Glomerular visceral epithelial cell (primary cell): ENCODE results near the gene TTLL11.

Experiments
- DNase-seq: peaks from one replicate; pipeline ENCODE4 v3.0.0-alpha.2; 2016; ENCODE audit errors: extremely low spot score

Gene TTLL11

GRCh38 chr9:121942313-121942712 lies 150.8 kb downstream of the TTLL11 start:
- no peak for DNase-seq

- no peak for DNase-seq
Measured at GRCh38 chr9:121939643-121940042, 153.5 kb downstream of the TTLL11 start.

GRCh38 chr9:121938621-121939020 lies 154.5 kb downstream of the TTLL11 start:
- no peak for DNase-seq

GRCh38 chr9:121937240-121937639 lies 155.9 kb downstream of the TTLL11 start:
- no peak for DNase-seq

GRCh38 chr9:121935739-121936138 lies 157.4 kb downstream of the TTLL11 start:
- DNase-seq: no peak

GRCh38 chr9:121930956-121931355 lies 162.2 kb downstream of the TTLL11 start:
- no peak for DNase-seq

- DNase-seq: no peak
Measured at GRCh38 chr9:121929893-121930875, 162.9 kb downstream of the TTLL11 start.

GRCh38 chr9:121927636-121928035 lies 165.5 kb downstream of the TTLL11 start:
- DNase-seq: no peak

- no peak for DNase-seq
Measured at GRCh38 chr9:121927081-121927480, 166.0 kb downstream of the TTLL11 start.

GRCh38 chr9:121926351-121926801 lies 166.7 kb downstream of the TTLL11 start:
- DNase-seq: no peak

- no peak for DNase-seq
Measured at GRCh38 chr9:121925935-121926334, 167.2 kb downstream of the TTLL11 start.

GRCh38 chr9:121924700-121925099 lies 168.4 kb downstream of the TTLL11 start:
- DNase-seq: no peak

- no peak for DNase-seq
Measured at GRCh38 chr9:121921444-121921843, 171.7 kb downstream of the TTLL11 start.

GRCh38 chr9:121917375-121918335 lies 175.5 kb downstream of the TTLL11 start:
- DNase-seq: no peak

- no peak for DNase-seq
Measured at GRCh38 chr9:121915304-121915625, 177.8 kb downstream of the TTLL11 start.

- no peak for DNase-seq
Measured at GRCh38 chr9:121914604-121915303, 178.4 kb downstream of the TTLL11 start.

- DNase-seq: no peak
Measured at GRCh38 chr9:121914017-121914595, 179.0 kb downstream of the TTLL11 start.

GRCh38 chr9:121912812-121913627 lies 180.1 kb downstream of the TTLL11 start:
- DNase-seq: no peak

GRCh38 chr9:121910491-121911040 lies 182.5 kb downstream of the TTLL11 start:
- no peak for DNase-seq

GRCh38 chr9:121909111-121909510 lies 184.0 kb downstream of the TTLL11 start:
- no peak for DNase-seq
